HUES6 (cell line): Measurements from ENCODE around the gene EML4.
"Not testable (repeated sequence)": the region's sequence is repeated elsewhere in the genome, so short reads cannot be mapped to it uniquely, and the experiment has no call there.

ENCODE experiments used
- H3K27ac ChIP-seq: 2 replicates; pipeline ENCODE4 v1.7.0; 2013; ENCODE audit warnings: low read depth, mild to moderate bottlenecking, low read length, inconsistent platforms
- H3K27me3 ChIP-seq: 2 replicates; pipeline ENCODE4 v1.6.1; 2013; ENCODE audit warnings: low read length; ENCODE audit not compliant: control insufficient read depth, insufficient read depth
- H3K36me3 ChIP-seq: 2 replicates; pipeline ENCODE4 v1.6.1; 2013; ENCODE audit warnings: low read length; ENCODE audit not compliant: control insufficient read depth, insufficient read depth
- H3K4me1 ChIP-seq: 2 replicates; pipeline ENCODE4 v1.6.1; 2013; ENCODE audit warnings: low read length; ENCODE audit not compliant: control insufficient read depth, insufficient read depth
- H3K4me3 ChIP-seq: 2 replicates; pipeline ENCODE4 v1.5.1; 2013; ENCODE audit warnings: low read depth, low read length
- H3K9ac ChIP-seq: one replicate; pipeline ENCODE4 v1.6.1; 2013; ENCODE audit warnings: mild to moderate bottlenecking, low read length
- H3K9me3 ChIP-seq: 2 replicates; pipeline ENCODE4 v1.6.1; 2013; ENCODE audit warnings: low read depth, low read length; ENCODE audit not compliant: control insufficient read depth, insufficient read depth

Gene EML4

GRCh38 chr2:42256505-42256904, 87.4 kb downstream of the EML4 start:
- Histone ChIP-seq H3K4me3 (no peak overlapping the region), H3K27ac (no peak overlapping the region), H3K36me3 (peaks cover 3% of the 10 kb centered on the region)

GRCh38 chr2:42261518-42262195, 92.5 kb downstream of the EML4 start:
- no peak overlapping the region for H3K27ac ChIP-seq
- H3K4me3 ChIP-seq = no peak overlapping the region
- H3K27me3 ChIP-seq = no peaks in the 10 kb centered on the region
- H3K4me1 ChIP-seq = no peaks in the 10 kb centered on the region
- no peaks in the 10 kb centered on the region for H3K9me3 ChIP-seq
- peaks cover 9% of the 10 kb centered on the region for H3K36me3 ChIP-seq
- H3K9ac ChIP-seq = no peak overlapping the region

More at GRCh38 chr2:42256505-42256904, 87.4 kb downstream of the EML4 start:
- no peaks in the 10 kb centered on the region; the same call in 1 of the 2 replicates for H3K4me1 ChIP-seq
- no peak overlapping the region for H3K9ac ChIP-seq
- H3K9me3 ChIP-seq = no peaks in the 10 kb centered on the region
- H3K27me3 ChIP-seq = no peaks in the 10 kb centered on the region

DNA sequence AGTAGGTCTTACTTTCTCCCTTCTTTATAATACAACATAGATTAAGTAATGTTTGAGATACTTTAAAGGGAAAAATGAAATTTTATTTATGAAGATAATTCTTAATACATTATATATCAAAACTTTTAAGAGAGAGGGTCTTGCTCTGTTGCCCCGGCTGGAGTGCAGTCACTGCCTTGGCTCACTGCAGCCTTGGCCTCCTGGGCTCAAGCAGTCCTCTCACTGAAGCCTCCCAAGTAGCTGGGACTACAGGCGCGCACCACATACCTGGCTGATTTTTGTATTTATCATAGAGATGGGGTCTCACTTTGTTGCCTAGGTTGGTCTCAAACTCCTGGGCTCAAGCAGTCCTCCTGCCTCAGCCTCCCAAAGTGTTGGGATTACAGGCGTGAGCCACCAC, 97.1 kb downstream of the EML4 start:
- Histone ChIP-seq H3K9ac (no peak overlapping the region), H3K27ac (no peak overlapping the region), H3K27me3 (no peaks in the 10 kb centered on the region), H3K9me3 (no peaks in the 10 kb centered on the region), H3K36me3 (peaks cover 9% of the 10 kb centered on the region), H3K4me1 (no peaks in the 10 kb centered on the region), H3K4me3 (no peak overlapping the region)

DNA sequence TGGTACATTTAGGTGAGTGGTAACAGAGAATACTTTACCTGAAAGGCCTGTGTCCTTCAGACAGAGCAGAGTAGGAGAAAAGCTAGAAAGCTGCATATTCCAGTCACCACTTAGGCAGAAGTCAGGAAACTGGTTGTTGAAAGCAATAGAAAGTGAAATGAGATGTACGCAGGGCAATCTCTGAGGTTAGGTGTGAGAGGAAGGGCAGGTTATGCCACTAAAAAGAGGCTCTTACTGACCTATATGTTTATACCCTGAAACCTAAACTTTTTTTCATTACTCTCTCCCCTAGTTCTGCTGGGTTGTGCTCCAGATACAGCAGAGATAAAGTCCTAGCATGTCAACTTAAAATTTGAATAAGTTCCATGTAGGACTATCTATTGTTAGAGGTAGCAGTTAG, 98.4 kb downstream of the EML4 start:
- Histone ChIP-seq H3K36me3 (peaks cover 3% of the 10 kb centered on the region; the same call in 1 of the 2 replicates), H3K27me3 (no peaks in the 10 kb centered on the region), H3K27ac (no peak overlapping the region), H3K4me1 (no peaks in the 10 kb centered on the region), H3K4me3 (no peak overlapping the region), H3K9me3 (no peaks in the 10 kb centered on the region), H3K9ac (no peak overlapping the region)

DNA sequence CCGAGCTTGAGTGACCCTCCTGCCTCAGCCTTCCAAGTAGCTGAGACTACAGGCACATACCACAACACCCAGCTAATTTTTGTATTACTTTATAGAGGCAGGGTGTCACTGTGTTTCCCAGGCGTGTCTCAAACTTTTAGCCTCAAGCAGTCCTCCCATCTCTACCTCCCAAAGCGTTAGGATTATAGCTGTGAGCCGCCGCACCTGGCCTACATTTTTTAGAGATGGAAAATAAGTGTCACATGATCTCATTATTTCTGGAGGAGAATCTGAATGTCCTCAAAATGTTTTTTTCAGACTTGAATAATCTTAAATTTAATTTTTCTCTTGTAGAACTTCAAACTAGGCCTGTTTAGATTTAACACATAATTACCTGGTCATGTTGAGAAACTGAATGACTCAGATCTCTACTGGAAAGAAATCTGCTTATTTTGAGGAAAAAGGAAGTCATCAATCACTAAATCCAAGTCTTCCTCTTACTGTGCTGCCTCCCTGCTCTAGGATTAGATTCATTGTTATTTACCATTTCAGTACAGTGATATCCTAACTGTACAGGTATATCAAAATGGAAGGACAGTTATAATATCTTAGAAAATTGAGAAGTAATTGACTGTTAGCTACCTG, 99.5 kb downstream of the EML4 start:
- Histone ChIP-seq H3K27me3 (no peaks in the 10 kb centered on the region), H3K9ac (no peak overlapping the region), H3K4me3 (no peak overlapping the region), H3K4me1 (no peaks in the 10 kb centered on the region), H3K9me3 (no peaks in the 10 kb centered on the region), H3K27ac (no peak overlapping the region), H3K36me3 (peaks cover 3% of the 10 kb centered on the region; the same call in 1 of the 2 replicates)

- Histone ChIP-seq H3K27ac (no peak overlapping the region), H3K27me3 (no peaks in the 10 kb centered on the region), H3K9ac (no peak overlapping the region), H3K4me1 (no peaks in the 10 kb centered on the region), H3K36me3 (peaks cover 3% of the 10 kb centered on the region; the same call in 1 of the 2 replicates), H3K4me3 (no peak overlapping the region), H3K9me3 (no peaks in the 10 kb centered on the region)
These were observed 101.6 kb downstream of the EML4 start for GRCh38 chr2:42270757-42271156.

DNA sequence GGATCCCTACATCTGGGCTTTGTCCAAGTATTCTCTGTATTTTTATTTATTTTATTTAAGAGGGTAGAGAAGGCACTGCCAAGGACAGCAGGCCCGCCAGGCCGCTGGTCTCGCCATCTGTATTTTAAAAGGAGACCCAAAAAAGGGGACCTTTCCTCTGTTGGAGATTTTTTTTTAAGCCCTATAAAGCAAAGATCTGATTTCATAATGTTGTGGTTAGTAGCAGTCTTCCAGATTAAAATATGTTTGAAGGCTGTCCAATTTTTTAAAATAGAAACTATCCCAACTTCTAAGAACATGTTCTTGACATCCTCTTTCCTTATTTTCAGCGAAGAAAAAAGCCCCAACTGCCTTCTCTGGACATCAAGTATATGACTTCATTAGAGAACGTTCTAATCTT, 102.1 kb downstream of the EML4 start:
- H3K36me3 ChIP-seq, H3K27ac ChIP-seq: not testable (repeated sequence)

DNA sequence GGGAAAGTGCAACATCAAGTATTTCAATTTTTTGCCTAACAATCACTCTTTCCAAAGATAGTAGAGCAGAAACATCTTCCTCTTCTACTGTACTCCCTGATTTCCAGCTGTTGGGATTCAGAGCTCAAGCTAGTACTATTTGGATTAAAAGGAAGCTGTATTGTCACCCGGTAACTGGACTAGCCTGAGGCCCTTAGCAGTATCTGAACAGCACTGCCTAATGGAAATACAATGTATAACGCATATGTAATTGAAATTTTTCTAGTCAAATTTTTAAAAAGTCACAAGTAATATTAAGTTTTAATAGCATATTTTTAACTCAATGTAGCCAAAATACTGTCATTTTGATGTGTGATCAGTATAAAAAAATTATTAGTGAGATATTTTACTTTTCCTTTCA, 105.7 kb downstream of the EML4 start:
- no peak overlapping the region for H3K27ac ChIP-seq
- no peaks in the 10 kb centered on the region for H3K9me3 ChIP-seq
- H3K4me3 ChIP-seq = no peak overlapping the region
- no peaks in the 10 kb centered on the region for H3K4me1 ChIP-seq
- peaks cover 3% of the 10 kb centered on the region; the same call in 1 of the 2 replicates for H3K36me3 ChIP-seq
- H3K27me3 ChIP-seq = no peaks in the 10 kb centered on the region
- no peak overlapping the region for H3K9ac ChIP-seq

More for the DNA sequence above, 102.1 kb downstream of the EML4 start:
- not testable (repeated sequence) for H3K4me3 ChIP-seq, H3K9ac ChIP-seq, H3K9me3 ChIP-seq, H3K27me3 ChIP-seq, H3K4me1 ChIP-seq

DNA sequence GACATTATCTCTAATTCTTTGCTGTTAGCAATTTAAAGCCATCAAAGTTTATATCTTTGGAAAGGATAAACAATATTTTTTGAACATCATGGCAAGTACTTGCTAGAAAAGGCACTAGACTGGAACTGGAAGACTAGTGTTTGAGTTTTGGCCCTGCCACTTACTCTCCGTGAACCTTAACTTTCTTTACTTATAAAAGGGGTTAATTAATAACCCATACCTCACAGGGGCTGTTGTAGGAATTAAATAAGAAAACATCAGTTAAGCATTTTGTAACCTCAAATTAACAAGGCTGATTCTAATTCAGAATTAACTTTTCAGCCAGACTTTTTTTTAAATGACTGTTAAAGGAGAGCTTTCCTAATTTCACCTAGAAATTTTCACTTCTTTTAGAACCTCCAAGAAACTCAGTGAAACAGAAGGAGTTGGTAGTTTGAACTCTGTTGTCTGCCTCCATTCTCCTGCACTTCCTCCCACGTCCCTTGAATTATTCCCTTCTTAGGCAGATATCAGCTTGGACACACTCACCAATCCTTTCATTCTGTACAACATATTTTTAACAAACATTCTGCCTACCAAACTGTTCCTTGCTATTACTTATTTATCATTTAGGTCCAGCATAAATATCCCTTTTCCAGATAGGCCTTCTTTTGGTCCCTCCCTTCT, 112.4 kb downstream of the EML4 start:
- no peaks in the 10 kb centered on the region for H3K4me1 ChIP-seq
- no peak overlapping the region for H3K9ac ChIP-seq
- no peaks in the 10 kb centered on the region for H3K27me3 ChIP-seq
- H3K4me3 ChIP-seq = no peak overlapping the region
- H3K27ac ChIP-seq = no peak overlapping the region
- H3K36me3 ChIP-seq = peaks cover 38% of the 10 kb centered on the region
- no peaks in the 10 kb centered on the region for H3K9me3 ChIP-seq

GRCh38 chr2:42284019-42284418, 114.9 kb downstream of the EML4 start:
- Histone ChIP-seq H3K27me3 (no peaks in the 10 kb centered on the region), H3K36me3 (peaks cover 56% of the 10 kb centered on the region), H3K4me1 (no peaks in the 10 kb centered on the region), H3K27ac (no peak overlapping the region), H3K9ac (no peak overlapping the region), H3K9me3 (no peaks in the 10 kb centered on the region), H3K4me3 (no peak overlapping the region)

- H3K36me3 ChIP-seq = peaks cover 57% of the 10 kb centered on the region
These were observed 117.3 kb downstream of the EML4 start for GRCh38 chr2:42286268-42286946.

More at GRCh38 chr2:42286268-42286946, 117.3 kb downstream of the EML4 start:
- H3K27ac ChIP-seq = no peak overlapping the region
- H3K27me3 ChIP-seq = no peaks in the 10 kb centered on the region
- no peak overlapping the region for H3K4me3 ChIP-seq
- H3K4me1 ChIP-seq = no peaks in the 10 kb centered on the region
- no peaks in the 10 kb centered on the region for H3K9me3 ChIP-seq
- no peak overlapping the region for H3K9ac ChIP-seq
